ENCODE results near the gene FIBP. TPM values are rescaled to one million over a fixed set of nuclear protein-coding genes. Genes with fewer than 3 reads are reported as not detected.

The FIBP gene
- total and polyA plus RNA-seq, 2 of the 8 experiments (the other 6 are each of a cell fraction or from before 2014, with no cell fraction given) = 74.3 to 173 TPM

DNA sequence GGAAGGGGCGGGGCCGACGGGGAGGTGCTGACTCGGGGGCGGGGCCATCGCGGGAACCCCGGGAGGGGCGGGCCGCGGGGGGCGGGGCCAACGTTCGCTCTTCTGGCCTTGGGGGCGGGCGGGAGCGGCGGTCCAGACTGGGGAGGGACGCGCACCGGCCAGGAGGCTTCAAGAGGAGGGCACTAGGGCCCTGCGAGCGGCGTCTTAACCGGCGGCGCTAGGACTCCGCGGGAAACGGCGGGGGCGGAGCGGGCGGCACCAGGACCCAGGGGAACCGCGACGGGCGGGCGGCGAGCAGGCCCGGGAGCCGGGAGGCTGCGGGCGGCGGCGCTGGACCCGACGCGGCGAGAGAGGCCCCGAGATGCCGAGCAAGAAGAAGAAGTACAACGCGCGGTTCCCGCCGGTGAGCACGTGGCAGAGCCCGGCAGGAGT, 30.9 kb upstream of the FIBP start, which contains the start of gene DRAP1 (continued):
- TF ChIP-seq MAFK (IDR thresholded peaks at IDR 0.05; ENCODE audit: low read depth, low read length) (peak; percentile 2; the same call in 1 of the 2 replicates), PHF8 (conservative IDR thresholded peaks at IDR 0.05; ENCODE audit: low read depth, low read length) (no peak; the same call in 1 of the 2 replicates), SRF (IDR thresholded peaks at IDR 0.05; ENCODE audit: low read depth, low read length) (peak; percentile 32; the same call in 1 of the 2 replicates), FOSL1 (IDR thresholded peaks at IDR 0.05; ENCODE audit: insufficient read depth, low read depth, low read length) (peak; percentile 100), BCL11A (IDR thresholded peaks at IDR 0.05; ENCODE audit: low read depth in 2 of 2, low read length in 2 of 2) (peak in 1 of 2 experiments; percentile 15), CHD1 (IDR thresholded peaks at IDR 0.05; ENCODE audit: low read depth, low read length) (no peak), SAP30 (IDR thresholded peaks at IDR 0.05; ENCODE audit: insufficient read depth, insufficient replicate concordance, low read length) (no peak), CTBP2 (IDR thresholded peaks at IDR 0.05; ENCODE audit: borderline replicate concordance, insufficient read depth, insufficient read length, low read length) (peak; percentile 77), BRCA1 (IDR thresholded peaks at IDR 0.05; ENCODE audit: low read depth, low read length) (no peak), KDM1A (IDR thresholded peaks at IDR 0.05; ENCODE audit: borderline replicate concordance, low read length) (peak; percentile 11; the same call in 1 of the 2 replicates), TCF12 (IDR thresholded peaks at IDR 0.05; ENCODE audit: low read depth, low read length) (peak; percentile 38; the same call in 1 of the 2 replicates), YY1 (IDR thresholded peaks at IDR 0.05; ENCODE audit: low read depth, low read length) (no peak), ASH2L (IDR thresholded peaks at IDR 0.05; ENCODE audit: low read length) (peak; percentile 66), GTF2F1 (IDR thresholded peaks at IDR 0.05; ENCODE audit: borderline replicate concordance, low read depth, low read length) (no peak), RBBP5 (IDR thresholded peaks at IDR 0.05; ENCODE audit: borderline replicate concordance, low read depth, low read length) (0 out of 2 replicates have a peak, but pooled peaks have one; percentile 22), EP300 (IDR thresholded peaks at IDR 0.05; ENCODE audit: borderline replicate concordance in 1 of 2, low read depth in 2 of 2, low read length in 2 of 2) (peak in 1 of 2 experiments; percentile 71; a peak in 1 of 3 replicates), TEAD4 (IDR thresholded peaks at IDR 0.05; ENCODE audit: low read depth, low read length) (peak; percentile 49; the same call in 1 of the 2 replicates), GABPA (IDR thresholded peaks at IDR 0.05; ENCODE audit: borderline replicate concordance, insufficient read depth, low read length) (0 out of 2 replicates have a peak, but pooled peaks have one; percentile 61)
- TF ChIP-seq, protein P1, sequence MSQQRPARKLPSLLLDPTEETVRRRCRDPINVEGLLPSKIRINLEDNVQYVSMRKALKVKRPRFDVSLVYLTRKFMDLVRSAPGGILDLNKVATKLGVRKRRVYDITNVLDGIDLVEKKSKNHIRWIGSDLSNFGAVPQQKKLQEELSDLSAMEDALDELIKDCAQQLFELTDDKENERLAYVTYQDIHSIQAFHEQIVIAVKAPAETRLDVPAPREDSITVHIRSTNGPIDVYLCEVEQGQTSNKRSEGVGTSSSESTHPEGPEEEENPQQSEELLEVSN (IDR thresholded peaks at IDR 0.05) = peak; percentile 88
- TF ChIP-seq, protein P2, sequence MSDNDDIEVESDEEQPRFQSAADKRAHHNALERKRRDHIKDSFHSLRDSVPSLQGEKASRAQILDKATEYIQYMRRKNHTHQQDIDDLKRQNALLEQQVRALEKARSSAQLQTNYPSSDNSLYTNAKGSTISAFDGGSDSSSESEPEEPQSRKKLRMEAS (IDR thresholded peaks at IDR 0.05) = peak; percentile 80
